ENCODE measurements around the gene LRCH4.

- TF ChIP-seq CTCF (IDR thresholded peaks at IDR 0.05; ENCODE audit: insufficient read depth, low read length, poor library complexity, severe bottlenecking) (no peak), EZH2phosphoT487 (conservative IDR thresholded peaks at IDR 0.05; ENCODE audit: low read length) (no peak)
These were observed 12.5 kb upstream of the LRCH4 start for GRCh38 chr7:100598425-100598824.

All from SU-DHL-6 (cell line).